ENCODE data around the gene NUDT4. TPM values are rescaled to one million over a fixed set of nuclear protein-coding genes. Genes with fewer than 3 reads are reported as not detected.

The NUDT4 gene
- total and polyA plus RNA-seq, 2 of the 8 experiments (the other 6 are each of a cell fraction or from before 2014, with no cell fraction given) = 17.3 to 71.7 TPM

- FAIRE-seq (no peak), DNase-seq (ENCODE audit: low read depth in 1 of 2, low spot score in 2 of 2) (no peak)
- H3K23ac ChIP-seq (ENCODE audit: insufficient read length) = no peak overlapping the region
- no peaks in the 10 kb centered on the region for H3K79me2 ChIP-seq (ENCODE audit: control insufficient read depth in 1 of 2, insufficient read depth in 2 of 2, low read length in 2 of 2)
- no peaks in the 10 kb centered on the region for H4K20me1 ChIP-seq (replicated peaks in 1 of 2; ENCODE audit: control insufficient read depth in 1 of 2, insufficient read depth in 2 of 2, low read length in 2 of 2)
- H4K91ac ChIP-seq (replicated peaks; ENCODE audit: insufficient read length, low read length) = no peak overlapping the region
- no peak overlapping the region for H2AFZ ChIP-seq (ENCODE audit: low read length)
- WGBS, 2 experiments (ENCODE audit: extremely low coverage in 1 of 2, insufficient coverage in 1 of 2, insufficient read length in 1 of 2, insufficient replicate concordance in 2 of 2, low coverage in 1 of 2, low lambda C conversion rate in 2 of 2, missing lambda C conversion rate in 1 of 2) = 84% methylated on average over 2 of the region's 2 CpGs; no CpG with 5 or more reads in 1 of the 2 experiments
- H3K4me1 ChIP-seq (replicated peaks in 1 of 4; ENCODE audit: control insufficient read depth in 3 of 4, insufficient read depth in 4 of 4, low read length in 3 of 4) = no peaks in the 10 kb centered on the region
- H3K27me3 ChIP-seq (replicated peaks in 1 of 4; ENCODE audit: control insufficient read depth in 3 of 4, extremely low read depth in 1 of 4, insufficient read depth in 3 of 4, low read length in 3 of 4) = no peaks in the 10 kb centered on the region
- no peak overlapping the region for H3K18ac ChIP-seq (ENCODE audit: extremely low read depth, low read length)
- no peaks in the 10 kb centered on the region for H3K36me3 ChIP-seq (ENCODE audit: control insufficient read depth in 2 of 4, insufficient read depth in 4 of 4, low read length in 3 of 4)
- H3K4ac ChIP-seq (replicated peaks; ENCODE audit: insufficient read length, low read depth, low read length) = no peak overlapping the region
- no peak overlapping the region for H4K8ac ChIP-seq (ENCODE audit: extremely low read depth, insufficient read depth, low read length)
- H3K4me2 ChIP-seq (ENCODE audit: insufficient read depth in 1 of 2, low read depth in 2 of 2, low read length in 2 of 2) = no peak overlapping the region
- no peaks in the 10 kb centered on the region for H3K9me3 ChIP-seq (ENCODE audit: insufficient read depth in 2 of 2, low read depth in 1 of 2, low read length in 1 of 2)
- H3K27ac ChIP-seq (ENCODE audit: low read depth, low read length) = no peak overlapping the region
- ChIA-PET CTCF (ENCODE audit: partially characterized antibody) (no interaction called here), POLR2A (ENCODE audit: partially characterized antibody) (no interaction called here)
- no peak for TF ChIP-seq KDM5A (IDR thresholded peaks at IDR 0.05; ENCODE audit: low read length)
- no peak for TF ChIP-seq CBX5 (IDR thresholded peaks at IDR 0.05; ENCODE audit: low read depth, low read length)
- no peak for TF ChIP-seq CTBP2 (IDR thresholded peaks at IDR 0.05; ENCODE audit: borderline replicate concordance, insufficient read depth, insufficient read length, low read length)
- H3K79me1 ChIP-seq (ENCODE audit: low read depth, low read length) = no peaks in the 10 kb centered on the region
- no peak overlapping the region for H2BK12ac ChIP-seq (ENCODE audit: low read depth, low read length)
- no peak overlapping the region for H3K9ac ChIP-seq (replicated peaks in 1 of 4; ENCODE audit: extremely low read depth in 1 of 4, low read depth in 3 of 4, low read length in 3 of 4)
- no peak overlapping the region for H3K4me3 ChIP-seq (ENCODE audit: extremely low read depth in 1 of 4, insufficient read depth in 2 of 4, low read depth in 3 of 4, low read length in 4 of 4)
- no peaks in the 10 kb centered on the region for H3K23me2 ChIP-seq (ENCODE audit: low read depth, low read length)
- H2BK5ac ChIP-seq (ENCODE audit: low read depth, low read length) = no peak overlapping the region
- no peak overlapping the region for H3K14ac ChIP-seq (ENCODE audit: insufficient read length)
- no peak overlapping the region for H2AK5ac ChIP-seq (ENCODE audit: low read depth, low read length)
- H2BK20ac ChIP-seq (ENCODE audit: low read length) = no peak overlapping the region
- no peak overlapping the region for H3K56ac ChIP-seq (replicated peaks; ENCODE audit: insufficient read length, low read depth, low read length)
- no peak overlapping the region for H2BK15ac ChIP-seq (ENCODE audit: low read length)
- H2BK120ac ChIP-seq (replicated peaks; ENCODE audit: low read depth, low read length) = no peak overlapping the region
- no peak overlapping the region for H4K5ac ChIP-seq (ENCODE audit: insufficient read length, low read depth, low read length)
Observed at GRCh38 chr12:93360688-93361087, 17.0 kb upstream of the NUDT4 start.

All from H1 (cell line).